NCI-H128 (cell line): ENCODE measurements around the gene TACR2.

ENCODE experiments used
- DNase-seq: peaks from one replicate; lab custom pipeline; 2025; ENCODE audit not compliant: unreplicated experiment; lab: John Stamatoyannopoulos, UW

The TACR2 gene

GRCh38 chr10:69416695-69417094 is at the start of gene TACR2:
Gene TACR2, minus strand, starts transcription at chr10:69416918. Its CDS starts 595 bp downstream, at chr10:69416323.
- DNase-seq: no peak

GRCh38 chr10:69466158-69466490 is 49.4 kb upstream of the TACR2 start:
- DNase-seq: no peak

DNA sequence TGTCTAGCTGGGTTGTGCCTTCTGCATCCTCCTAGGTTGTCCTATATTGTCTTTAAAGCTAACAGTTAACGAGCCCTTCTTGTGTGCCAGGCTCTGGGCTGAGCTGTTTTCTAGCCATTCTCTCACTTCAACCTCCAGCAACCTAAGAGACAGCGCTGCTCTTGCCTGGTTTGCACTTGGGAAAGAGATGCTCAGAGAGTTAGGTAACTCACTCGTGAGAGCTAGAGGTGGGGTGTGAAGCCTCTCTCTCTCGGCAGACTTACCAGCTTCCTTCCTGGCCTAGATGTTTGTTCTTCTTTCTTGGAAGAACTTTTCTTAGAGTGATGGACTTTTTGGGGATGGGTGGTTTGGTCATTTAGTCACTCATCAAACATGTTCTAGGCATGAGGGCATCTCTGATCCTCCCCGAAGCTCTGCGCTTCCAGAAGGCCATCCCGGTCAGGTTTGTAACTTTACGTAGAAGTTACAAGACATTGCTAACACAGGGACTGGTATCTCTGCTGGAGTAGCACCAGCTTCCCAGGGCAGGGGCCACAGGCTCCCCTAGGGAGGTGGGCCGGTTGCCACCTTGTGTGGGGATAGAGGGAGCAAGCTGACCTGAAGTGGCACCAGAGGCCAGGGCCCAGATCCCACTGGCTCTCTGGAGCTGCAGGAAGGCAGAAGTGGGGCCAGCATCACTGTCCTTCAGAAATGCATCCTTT is 48.9 kb upstream of the TACR2 start:
- no peak for DNase-seq

GRCh38 chr10:69464801-69465401 is 48.2 kb upstream of the TACR2 start:
- no peak for DNase-seq

DNA sequence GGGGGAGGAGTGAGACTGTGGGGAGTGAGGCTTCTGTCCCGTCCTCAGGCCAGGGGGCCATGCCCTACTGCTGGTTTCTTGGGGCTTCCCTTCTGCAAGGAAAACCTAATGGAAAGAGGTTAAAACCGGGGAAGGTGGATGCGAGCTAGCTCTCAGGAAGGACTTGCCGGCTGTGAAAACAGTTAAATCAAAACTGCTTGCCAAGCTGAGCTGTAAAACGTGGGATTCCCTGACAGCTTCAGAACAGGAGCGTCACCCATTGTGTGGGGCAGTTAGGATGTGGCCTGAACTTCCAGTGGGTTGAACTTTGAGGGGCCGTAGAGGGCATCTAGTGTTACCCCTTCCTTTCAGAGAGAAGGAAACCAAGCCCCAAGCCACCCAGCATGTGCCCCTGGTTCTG is 47.7 kb upstream of the TACR2 start:
- DNase-seq: no peak

- no peak for DNase-seq
Observed at GRCh38 chr10:69463886-69464285, 47.2 kb upstream of the TACR2 start.

GRCh38 chr10:69461243-69462025 is 44.7 kb upstream of the TACR2 start:
- no peak for DNase-seq

- no peak for DNase-seq
Observed at GRCh38 chr10:69460576-69461242, 44.0 kb upstream of the TACR2 start.

DNA sequence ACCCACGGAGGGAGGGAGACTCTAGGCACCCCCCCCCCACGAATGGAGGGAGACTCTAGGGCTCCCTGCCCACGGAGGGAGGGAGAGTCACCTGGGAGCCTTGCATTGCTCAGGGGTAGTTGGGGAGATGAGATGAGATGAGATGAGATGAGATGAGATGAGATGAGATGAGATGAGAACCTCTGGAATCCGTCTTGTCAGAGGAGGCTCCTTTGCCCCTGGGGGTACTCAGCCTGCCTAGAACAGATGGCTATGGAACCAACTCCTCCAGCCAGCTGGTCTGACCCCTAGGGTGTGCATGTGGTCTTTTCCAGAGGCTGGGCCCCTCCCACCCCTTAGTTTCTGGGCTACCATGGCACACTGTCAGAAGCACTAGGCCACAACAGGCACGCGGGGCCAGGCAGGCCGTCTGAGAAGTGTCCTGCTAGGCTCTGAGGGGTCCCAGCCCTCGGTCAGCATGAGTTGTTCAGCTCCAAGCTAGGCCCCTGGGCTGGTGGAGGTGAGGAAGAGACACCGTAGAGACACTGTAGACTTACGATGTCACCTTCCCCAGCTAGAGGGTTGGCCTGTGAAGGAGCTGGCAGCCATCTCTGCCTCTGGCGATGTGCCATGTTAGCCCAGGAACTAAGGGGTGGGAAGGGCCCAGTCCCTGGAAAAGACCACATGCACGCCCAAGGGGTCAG is 43.3 kb upstream of the TACR2 start:
- DNase-seq: no peak

GRCh38 chr10:69459101-69459790 is 42.5 kb upstream of the TACR2 start:
- no peak for DNase-seq

DNA sequence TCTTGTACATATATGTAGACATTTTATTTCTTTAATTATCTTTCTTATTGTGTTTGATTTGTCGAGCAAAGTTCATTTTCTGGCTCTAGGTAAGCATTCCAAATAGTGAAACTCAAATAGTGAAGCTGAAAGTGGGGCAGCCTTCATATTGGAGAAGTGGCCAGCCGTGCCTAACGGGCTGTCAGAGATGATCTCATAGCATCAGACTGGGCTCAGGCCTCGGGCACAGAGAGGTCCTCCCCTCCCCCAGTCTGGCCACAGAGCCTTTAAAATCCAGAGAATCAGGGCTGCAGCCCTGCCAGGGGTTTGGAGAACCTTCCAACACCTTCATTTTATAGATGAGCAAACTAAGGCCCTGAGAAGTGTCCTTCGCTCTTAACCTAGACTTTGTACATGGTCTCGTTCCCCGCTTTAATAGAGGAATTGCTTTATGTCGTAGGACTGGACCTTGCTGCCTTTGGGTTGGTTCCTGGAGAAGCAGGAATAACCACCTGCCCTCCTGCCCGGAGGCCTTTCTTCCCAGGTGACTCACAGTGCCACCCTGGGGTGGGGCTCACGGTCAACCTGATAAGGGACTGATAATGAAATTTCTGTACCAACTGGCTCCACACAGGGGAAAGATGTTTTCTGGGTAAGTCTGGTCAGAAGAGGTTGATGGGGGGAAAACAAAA is 41.8 kb upstream of the TACR2 start:
- no peak for DNase-seq

DNA sequence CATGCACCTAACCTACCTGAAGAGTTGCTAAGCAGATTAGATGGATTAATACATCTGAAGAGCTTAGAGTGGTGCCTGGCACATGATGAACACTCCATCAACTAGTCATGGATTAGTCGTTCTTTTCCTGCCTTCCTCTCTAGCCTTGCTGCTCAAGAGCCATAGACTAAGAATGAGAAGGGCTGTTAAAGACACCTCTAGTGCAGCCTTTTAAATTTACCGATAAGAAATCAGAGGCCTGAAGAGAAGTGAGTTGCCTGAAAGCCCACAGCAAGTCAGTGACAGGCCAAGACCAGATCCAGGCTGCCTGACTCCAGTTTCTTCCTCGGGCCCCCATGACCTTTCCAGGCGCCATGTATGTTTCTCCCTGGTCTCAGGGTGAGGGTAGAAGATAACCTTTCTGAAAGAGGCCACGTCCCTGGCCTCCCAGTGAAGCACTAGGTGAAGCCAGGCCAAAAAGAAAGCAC is 41.1 kb upstream of the TACR2 start:
- DNase-seq: no peak

DNA sequence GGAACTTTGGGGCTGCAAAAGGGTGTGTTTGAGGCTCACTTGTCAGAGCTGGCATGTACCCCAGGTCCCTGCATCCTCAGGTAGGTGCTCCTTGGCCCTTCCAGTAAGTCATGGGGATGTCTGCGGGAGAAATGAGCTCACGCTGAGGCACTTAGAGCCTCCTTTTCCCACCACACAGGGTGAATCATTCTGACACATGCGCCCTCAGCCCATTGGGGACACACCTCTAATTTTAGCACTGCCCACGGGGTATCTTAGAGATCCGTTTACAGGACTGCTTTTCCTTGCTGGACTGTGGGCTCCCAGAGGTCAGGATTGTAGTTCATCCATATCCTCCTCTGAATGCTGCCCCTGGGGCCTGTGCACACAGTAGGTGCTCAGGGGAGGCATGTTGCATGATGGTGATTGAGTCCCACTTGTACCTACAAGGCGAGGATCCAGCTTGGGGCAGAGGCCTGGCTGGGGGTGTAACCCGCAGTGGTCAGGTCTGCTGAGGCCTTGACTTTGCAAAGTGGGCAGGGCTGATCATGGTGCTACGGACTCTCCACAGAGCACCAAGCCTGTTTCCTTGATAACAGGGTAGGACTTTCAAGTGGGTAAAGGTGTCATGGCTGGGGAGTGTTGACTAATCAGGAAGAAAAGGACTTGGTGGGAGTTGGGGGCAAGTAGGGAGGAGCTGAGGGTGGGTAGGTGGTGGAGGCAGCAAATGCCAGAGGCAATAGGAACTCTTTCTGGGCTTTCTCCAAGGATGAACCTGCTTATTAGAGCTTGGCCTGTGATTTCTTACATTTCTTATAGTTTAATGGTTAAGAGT is 40.4 kb upstream of the TACR2 start:
- DNase-seq: no peak

DNA sequence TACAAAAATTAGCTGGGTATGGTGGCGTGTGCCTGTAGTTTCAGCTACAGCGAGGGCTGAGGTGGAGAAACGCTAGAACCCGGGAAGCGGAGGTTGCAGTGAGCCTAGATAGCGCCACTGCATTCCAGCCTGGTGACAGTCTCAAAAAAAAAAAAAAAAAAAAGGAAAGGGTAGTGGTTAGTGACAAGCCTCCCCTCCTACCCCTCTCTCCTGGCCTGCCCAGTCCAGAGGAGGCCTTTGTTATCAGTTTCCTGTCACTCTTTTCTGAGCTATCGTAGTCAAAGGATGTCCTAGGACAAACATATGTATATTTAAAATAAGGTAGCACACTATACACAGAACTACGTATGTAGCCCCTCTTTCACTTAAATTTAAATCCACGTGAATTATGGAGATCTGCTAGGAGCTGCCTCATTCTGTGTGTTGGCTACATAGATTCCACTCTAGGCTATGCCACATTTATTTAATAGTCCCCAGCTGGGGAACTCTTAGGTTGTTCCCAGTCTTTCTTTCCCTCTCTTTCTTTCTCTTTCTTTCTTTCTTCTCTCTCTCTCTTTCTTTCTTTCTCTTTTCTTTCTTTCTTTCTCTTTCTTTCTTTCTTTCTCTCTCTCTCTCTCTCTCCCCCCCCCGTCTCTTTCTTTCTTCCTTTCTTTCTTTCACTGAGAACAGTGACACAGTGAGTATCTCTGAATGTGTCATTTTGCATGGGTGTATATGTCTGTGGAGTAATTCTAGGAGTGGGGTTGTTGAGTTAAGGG is 38.5 kb upstream of the TACR2 start:
- DNase-seq: no peak

DNA sequence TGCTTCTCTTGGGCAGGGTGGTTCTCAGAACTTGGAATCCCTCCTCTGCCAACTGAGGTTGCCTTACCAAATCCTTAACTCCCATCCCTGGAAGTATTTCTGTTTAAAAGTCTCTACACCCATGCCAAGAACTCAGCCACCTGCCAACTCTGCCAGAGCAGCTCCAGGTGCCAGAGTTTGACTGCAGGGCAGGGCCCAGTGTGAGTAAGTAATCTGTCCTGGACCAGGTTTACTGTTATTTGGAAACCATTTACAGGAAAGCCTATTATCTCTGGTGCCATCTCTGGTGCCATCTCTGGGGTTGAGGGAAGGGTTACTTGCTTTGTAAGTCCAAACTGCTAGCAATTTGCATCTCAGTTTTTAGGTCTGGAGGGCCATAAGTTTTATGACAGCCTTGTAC is 37.1 kb upstream of the TACR2 start:
- no peak for DNase-seq

DNA sequence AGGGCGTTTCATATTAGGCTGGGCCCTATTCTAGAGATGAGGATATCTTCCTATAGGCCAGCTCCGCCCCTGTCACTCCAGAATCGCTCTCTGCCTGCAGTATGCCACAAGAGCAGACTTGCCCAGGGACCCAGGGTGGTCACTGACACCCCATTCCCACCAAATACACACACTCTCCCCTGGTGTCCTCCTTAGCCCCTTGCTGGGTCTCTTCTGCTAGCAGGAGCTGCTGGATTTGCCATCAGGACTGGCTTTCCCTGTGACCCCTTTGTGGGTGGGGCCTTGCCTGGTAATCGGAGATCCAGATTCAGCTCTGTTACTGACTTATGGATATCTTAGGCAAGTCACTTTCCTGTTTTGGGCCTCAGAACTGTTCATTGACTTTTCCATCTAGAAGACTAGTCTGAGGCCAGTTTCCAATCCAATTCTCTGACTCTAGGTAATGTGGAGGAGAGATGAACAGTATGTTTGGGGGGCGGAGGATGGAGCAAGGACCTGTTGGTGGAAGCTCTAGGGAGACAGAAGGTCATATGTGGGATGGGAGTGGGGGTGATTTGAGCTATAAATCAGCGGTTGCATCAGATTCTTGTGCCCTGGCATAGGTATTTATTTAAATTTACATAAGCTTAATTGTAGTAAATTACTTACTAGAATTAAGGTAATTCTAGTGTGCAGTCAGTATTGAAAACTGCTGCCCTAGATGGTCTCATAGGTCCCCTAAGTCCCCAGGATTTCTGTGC is 36.1 kb upstream of the TACR2 start:
- no peak for DNase-seq

DNA sequence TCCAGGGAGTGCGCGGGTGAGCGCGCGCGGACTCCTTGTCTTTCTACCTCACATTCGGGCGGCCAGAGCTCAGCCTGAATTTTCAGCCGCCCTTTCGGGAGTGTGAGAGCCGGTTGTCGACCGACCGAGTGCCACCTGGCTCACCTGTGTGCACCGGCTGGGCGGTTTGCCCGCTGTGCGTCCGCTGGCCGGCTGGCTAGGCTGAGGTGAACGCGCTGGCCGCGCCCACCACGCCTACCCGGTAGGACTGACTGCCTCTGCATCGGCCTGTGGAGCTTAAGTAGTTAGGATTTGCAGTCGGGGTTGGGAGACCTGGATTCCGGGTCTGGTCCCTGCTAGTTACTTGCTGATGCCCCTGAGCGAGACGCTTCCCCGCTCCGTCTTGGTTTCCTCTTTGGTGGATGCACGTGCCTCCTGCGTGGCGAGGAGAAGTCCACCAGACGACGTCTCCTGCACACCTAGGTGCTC is 35.1 kb upstream of the TACR2 start:
- no peak for DNase-seq
